ENCODE results near the gene MKNK1. TPM values are rescaled to one million over a fixed set of nuclear protein-coding genes. Genes with fewer than 3 reads are reported as not detected.

MKNK1 gene
- polyA plus RNA-seq, 2 donors: 19.4 to 29.9 TPM

DNA sequence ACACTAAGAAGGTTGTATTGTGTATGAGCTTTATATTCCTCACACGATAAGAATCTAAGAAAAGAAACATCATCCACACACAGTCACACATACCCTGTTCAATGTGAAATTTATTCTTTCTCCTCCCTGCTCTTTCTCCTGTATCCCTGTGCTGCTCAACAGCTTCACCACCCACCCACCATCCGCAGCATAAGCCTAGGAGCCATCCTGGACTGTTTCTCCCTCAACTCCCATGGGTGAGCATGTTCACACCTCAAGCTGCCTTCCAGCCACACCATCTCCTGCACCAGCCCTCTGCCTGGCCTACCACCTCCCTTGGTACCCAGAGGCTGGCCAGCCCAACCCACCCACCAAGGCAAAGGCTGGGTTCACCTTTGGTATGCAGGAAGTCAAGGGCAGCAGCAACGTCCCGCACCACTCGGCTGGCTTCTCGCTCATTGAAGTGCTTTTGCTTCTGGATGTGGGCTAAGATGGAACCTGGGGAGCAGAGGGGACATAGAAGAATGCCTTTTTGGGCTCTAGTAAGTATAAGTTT, 32.3 kb downstream of the MKNK1 start:
- WGBS, 2 donors: 95 to 96% methylated on average over 6 of the region's 6 CpGs
- H3K4me3 ChIP-seq (ENCODE audit: low read depth in 1 of 2, low read length in 2 of 2): no peak overlapping the region
- peaks cover 0 to 23% of the 10 kb centered on the region in 2 donors for H3K36me3 ChIP-seq (ENCODE audit: control insufficient read depth in 2 of 2, insufficient read depth in 2 of 2, low read length in 1 of 2)
- no peaks in the 10 kb centered on the region for H3K9me3 ChIP-seq (ENCODE audit: control insufficient read depth in 2 of 2, insufficient read depth in 1 of 2, low read depth in 1 of 2, low read length in 1 of 2)
- H3K27ac ChIP-seq (ENCODE audit: low read depth in 2 of 2, low read length in 1 of 2): no peak overlapping the region
- no peaks in the 10 kb centered on the region for H3K4me1 ChIP-seq (ENCODE audit: control insufficient read depth in 2 of 2, insufficient read depth in 2 of 2, low read length in 1 of 2)
- H3K27me3 ChIP-seq (ENCODE audit: control insufficient read depth in 1 of 2, insufficient read depth in 2 of 2, low read length in 2 of 2): no peaks in the 10 kb centered on the region

DNA sequence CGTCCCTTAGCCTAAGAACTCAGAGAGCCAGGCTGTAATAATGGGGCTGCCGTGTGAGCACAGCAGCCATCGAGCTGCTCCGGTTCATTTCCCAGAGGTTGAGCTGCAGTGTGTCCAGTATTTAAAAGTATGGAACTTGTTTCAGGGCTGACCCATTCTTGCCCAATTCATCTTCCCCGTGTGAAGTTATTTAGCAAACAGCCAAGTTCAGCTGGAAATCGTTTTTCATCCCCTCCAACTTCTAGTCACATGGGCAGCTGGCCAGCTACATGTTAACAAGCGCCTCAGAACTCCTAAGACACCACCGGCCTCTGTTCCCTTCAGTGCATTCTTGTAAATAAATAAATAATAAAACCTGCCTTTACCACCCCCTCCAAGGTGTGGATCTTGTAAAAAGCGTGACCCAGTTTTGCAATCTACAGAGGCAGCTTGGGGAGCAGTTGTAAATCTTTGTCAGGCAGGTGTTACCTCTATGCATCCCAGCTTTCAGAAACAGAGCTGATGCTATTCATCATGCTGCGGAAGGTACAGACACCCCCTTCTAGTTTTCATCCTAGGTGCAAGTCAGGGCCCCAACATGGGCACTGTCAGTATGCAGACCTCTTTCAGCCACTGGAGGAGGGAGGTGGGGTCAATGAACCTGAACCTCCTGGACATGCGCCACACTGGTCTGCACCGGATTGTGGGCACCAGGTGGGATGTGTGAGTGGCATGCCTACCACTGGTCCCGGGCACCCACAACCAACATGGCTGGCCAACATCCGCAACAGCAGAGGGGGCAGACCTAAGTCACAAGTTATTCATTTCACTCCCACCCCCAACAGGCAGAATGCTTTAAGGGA, 34.0 kb downstream of the MKNK1 start:
- no peaks in the 10 kb centered on the region for H3K9me3 ChIP-seq (ENCODE audit: control insufficient read depth in 2 of 2, insufficient read depth in 1 of 2, low read depth in 1 of 2, low read length in 1 of 2)
- H3K36me3 ChIP-seq (ENCODE audit: control insufficient read depth in 2 of 2, insufficient read depth in 2 of 2, low read length in 1 of 2): peaks cover 0 to 18% of the 10 kb centered on the region in 2 donors

DNA sequence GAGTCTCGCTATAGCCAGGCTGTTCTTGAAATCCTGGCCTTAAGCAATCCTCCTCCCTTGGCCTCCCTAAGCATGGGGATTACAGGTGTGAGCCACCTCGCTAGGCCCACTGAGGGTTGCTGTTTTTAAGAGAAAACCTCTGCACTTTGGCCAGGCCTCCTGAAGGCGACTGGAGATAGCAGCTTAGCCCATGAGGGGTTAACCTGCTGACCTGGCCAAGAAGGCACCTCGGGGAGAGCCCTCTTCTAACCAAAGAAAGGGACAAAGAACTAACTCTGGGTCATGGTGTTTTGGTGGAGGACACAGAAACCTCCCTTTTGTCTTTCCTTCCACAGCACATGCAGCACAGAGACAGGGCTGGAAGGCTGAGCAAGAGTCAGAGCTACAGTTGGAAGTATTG, 35.0 kb downstream of the MKNK1 start:
- Histone ChIP-seq H3K27me3 (ENCODE audit: control insufficient read depth in 1 of 2, insufficient read depth in 2 of 2, low read length in 2 of 2) (no peaks in the 10 kb centered on the region), H3K4me1 (ENCODE audit: control insufficient read depth in 2 of 2, insufficient read depth in 2 of 2, low read length in 1 of 2) (no peaks in the 10 kb centered on the region), H3K36me3 (ENCODE audit: control insufficient read depth in 2 of 2, insufficient read depth in 2 of 2, low read length in 1 of 2) (peaks cover 0 to 20% of the 10 kb centered on the region in 2 donors), H3K4me3 (ENCODE audit: low read depth in 1 of 2, low read length in 2 of 2) (no peak overlapping the region), H3K9me3 (ENCODE audit: control insufficient read depth in 2 of 2, insufficient read depth in 1 of 2, low read depth in 1 of 2, low read length in 1 of 2) (no peaks in the 10 kb centered on the region), H3K27ac (ENCODE audit: low read depth in 2 of 2, low read length in 1 of 2) (no peak overlapping the region)
- 81 to 84% methylated on average over 4 of the region's 4 CpGs for WGBS, 2 donors

More for the DNA sequence above, 34.0 kb downstream of the MKNK1 start:
- H3K4me3 ChIP-seq (ENCODE audit: low read depth in 1 of 2, low read length in 2 of 2): no peak overlapping the region
- no peaks in the 10 kb centered on the region for H3K27me3 ChIP-seq (ENCODE audit: control insufficient read depth in 1 of 2, insufficient read depth in 2 of 2, low read length in 2 of 2)
- peak overlapping the region in 1 of 2 donors; percentile 27 for H3K27ac ChIP-seq (ENCODE audit: low read depth in 2 of 2, low read length in 1 of 2)
- H3K4me1 ChIP-seq (ENCODE audit: control insufficient read depth in 2 of 2, insufficient read depth in 2 of 2, low read length in 1 of 2): no peaks in the 10 kb centered on the region
- 70 to 71% methylated on average over 14 of the region's 14 CpGs for WGBS, 2 donors

DNA sequence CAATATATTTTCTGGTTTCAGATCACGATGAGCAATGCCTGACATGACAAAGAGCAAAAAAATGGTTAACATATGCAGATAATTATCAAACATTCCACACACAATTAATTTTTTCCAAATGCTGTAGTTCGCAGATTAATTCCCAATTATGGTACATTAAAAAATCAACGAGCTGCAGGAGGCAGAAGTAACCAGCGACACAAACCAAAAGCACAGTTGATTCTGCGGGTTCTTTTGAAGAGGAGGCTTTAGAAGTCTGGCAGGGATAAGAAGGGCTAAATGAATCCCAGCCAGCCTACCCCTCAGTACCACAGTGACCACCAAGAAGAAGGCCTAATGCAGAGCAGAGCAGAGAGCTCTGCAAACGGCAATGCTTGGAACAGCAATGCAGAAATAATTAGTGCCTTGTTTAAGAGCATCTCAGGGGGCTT, 35.6 kb downstream of the MKNK1 start:
- H3K36me3 ChIP-seq (ENCODE audit: control insufficient read depth in 2 of 2, insufficient read depth in 2 of 2, low read length in 1 of 2): peaks cover 0 to 20% of the 10 kb centered on the region in 2 donors
- no peak overlapping the region for H3K4me3 ChIP-seq (ENCODE audit: low read depth in 1 of 2, low read length in 2 of 2)
- no peaks in the 10 kb centered on the region for H3K27me3 ChIP-seq (ENCODE audit: control insufficient read depth in 1 of 2, insufficient read depth in 2 of 2, low read length in 2 of 2)
- 86 to 89% methylated on average over 6 of the region's 6 CpGs for WGBS, 2 donors
- H3K9me3 ChIP-seq (ENCODE audit: control insufficient read depth in 2 of 2, insufficient read depth in 1 of 2, low read depth in 1 of 2, low read length in 1 of 2): no peaks in the 10 kb centered on the region
- no peak overlapping the region for H3K27ac ChIP-seq (ENCODE audit: low read depth in 2 of 2, low read length in 1 of 2)
- no peaks in the 10 kb centered on the region for H3K4me1 ChIP-seq (ENCODE audit: control insufficient read depth in 2 of 2, insufficient read depth in 2 of 2, low read length in 1 of 2)

DNA sequence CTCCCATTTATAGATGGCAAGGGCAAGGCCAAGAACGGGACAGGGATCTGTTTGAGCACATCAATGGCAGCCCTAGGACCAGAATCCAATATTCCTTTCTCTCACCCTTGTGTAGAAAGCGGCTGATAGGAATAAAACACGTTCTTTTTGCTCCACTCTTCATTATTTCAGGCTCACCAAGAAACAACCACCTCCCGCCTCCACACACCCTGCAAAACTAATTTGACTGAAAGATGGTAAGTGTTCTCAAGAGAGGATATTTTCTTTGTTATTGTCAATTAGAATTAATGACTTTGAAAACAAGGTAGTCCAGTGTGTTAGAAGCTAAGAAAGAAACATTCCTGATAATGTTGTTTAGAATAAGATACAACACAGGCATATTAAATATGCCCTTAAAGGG, 40.7 kb downstream of the MKNK1 start:
- Histone ChIP-seq H3K4me3 (ENCODE audit: low read depth in 1 of 2, low read length in 2 of 2) (no peak overlapping the region), H3K4me1 (ENCODE audit: control insufficient read depth in 2 of 2, insufficient read depth in 2 of 2, low read length in 1 of 2) (no peaks in the 10 kb centered on the region), H3K27ac (ENCODE audit: low read depth in 2 of 2, low read length in 1 of 2) (no peak overlapping the region), H3K27me3 (ENCODE audit: control insufficient read depth in 1 of 2, insufficient read depth in 2 of 2, low read length in 2 of 2) (no peaks in the 10 kb centered on the region), H3K36me3 (ENCODE audit: control insufficient read depth in 2 of 2, insufficient read depth in 2 of 2, low read length in 1 of 2) (peaks cover 8 to 48% of the 10 kb centered on the region in 2 donors), H3K9me3 (ENCODE audit: control insufficient read depth in 2 of 2, insufficient read depth in 1 of 2, low read depth in 1 of 2, low read length in 1 of 2) (no peaks in the 10 kb centered on the region)
- WGBS, 2 donors: 79 to 88% methylated on average over 4 of the region's 4 CpGs

DNA sequence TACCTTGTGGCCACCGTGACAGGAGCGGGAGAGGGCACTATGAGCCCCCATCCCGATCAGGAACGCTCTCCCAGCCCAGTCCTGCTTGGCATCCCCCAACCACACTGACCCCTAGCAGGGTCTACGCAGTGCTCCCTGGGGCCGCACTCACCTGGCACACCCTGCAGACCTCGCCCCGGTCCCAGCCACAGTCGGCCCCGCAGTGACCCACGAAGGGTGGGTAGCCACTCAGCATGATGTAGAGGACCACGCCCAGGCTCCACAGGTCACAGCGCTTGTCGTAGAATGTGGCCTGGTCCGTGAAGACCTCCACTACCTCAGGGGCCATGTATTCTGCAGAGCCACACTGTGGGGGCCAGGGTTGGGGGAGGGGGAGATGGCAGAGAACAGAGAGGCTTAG, 41.6 kb downstream of the MKNK1 start:
- Histone ChIP-seq H3K36me3 (ENCODE audit: control insufficient read depth in 2 of 2, insufficient read depth in 2 of 2, low read length in 1 of 2) (peaks cover 10 to 54% of the 10 kb centered on the region in 2 donors), H3K27me3 (ENCODE audit: control insufficient read depth in 1 of 2, insufficient read depth in 2 of 2, low read length in 2 of 2) (no peaks in the 10 kb centered on the region), H3K27ac (ENCODE audit: low read depth in 2 of 2, low read length in 1 of 2) (no peak overlapping the region), H3K4me3 (ENCODE audit: low read depth in 1 of 2, low read length in 2 of 2) (no peak overlapping the region), H3K9me3 (ENCODE audit: control insufficient read depth in 2 of 2, insufficient read depth in 1 of 2, low read depth in 1 of 2, low read length in 1 of 2) (no peaks in the 10 kb centered on the region), H3K4me1 (ENCODE audit: control insufficient read depth in 2 of 2, insufficient read depth in 2 of 2, low read length in 1 of 2) (no peaks in the 10 kb centered on the region)
- 94 to 96% methylated on average over 15 of the region's 15 CpGs for WGBS, 2 donors

DNA sequence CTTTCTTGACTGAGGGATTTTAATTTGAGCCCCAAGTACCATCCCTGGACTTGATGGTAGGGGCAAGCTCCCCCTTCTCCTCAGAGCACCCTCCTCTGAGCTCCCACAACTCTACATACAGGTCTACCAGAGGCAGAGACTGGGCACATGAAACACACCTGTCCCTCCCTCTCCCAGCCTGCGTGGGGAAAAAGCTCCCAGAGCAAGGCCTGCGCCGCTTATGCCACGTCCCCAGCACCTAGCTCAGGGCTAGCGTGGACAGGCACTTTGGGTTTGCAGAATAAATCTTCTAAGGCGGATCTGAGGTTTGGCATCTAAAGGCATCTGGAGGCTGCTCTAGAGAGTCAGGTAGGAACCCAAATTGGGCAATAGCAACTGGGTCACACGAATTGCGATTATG, 45.1 kb downstream of the MKNK1 start:
- H3K4me3 ChIP-seq (ENCODE audit: low read depth in 1 of 2, low read length in 2 of 2): no peak overlapping the region
- no peaks in the 10 kb centered on the region for H3K4me1 ChIP-seq (ENCODE audit: control insufficient read depth in 2 of 2, insufficient read depth in 2 of 2, low read length in 1 of 2)
- no peak overlapping the region for H3K27ac ChIP-seq (ENCODE audit: low read depth in 2 of 2, low read length in 1 of 2)
- H3K36me3 ChIP-seq (ENCODE audit: control insufficient read depth in 2 of 2, insufficient read depth in 2 of 2, low read length in 1 of 2): peaks cover 10 to 42% of the 10 kb centered on the region in 2 donors
- 91 to 92% methylated on average over 8 of the region's 8 CpGs for whole genome bisulfite sequencing, 2 donors
- no peaks in the 10 kb centered on the region for H3K9me3 ChIP-seq (ENCODE audit: control insufficient read depth in 2 of 2, insufficient read depth in 1 of 2, low read depth in 1 of 2, low read length in 1 of 2)
- no peaks in the 10 kb centered on the region for H3K27me3 ChIP-seq (ENCODE audit: control insufficient read depth in 1 of 2, insufficient read depth in 2 of 2, low read length in 2 of 2)

DNA sequence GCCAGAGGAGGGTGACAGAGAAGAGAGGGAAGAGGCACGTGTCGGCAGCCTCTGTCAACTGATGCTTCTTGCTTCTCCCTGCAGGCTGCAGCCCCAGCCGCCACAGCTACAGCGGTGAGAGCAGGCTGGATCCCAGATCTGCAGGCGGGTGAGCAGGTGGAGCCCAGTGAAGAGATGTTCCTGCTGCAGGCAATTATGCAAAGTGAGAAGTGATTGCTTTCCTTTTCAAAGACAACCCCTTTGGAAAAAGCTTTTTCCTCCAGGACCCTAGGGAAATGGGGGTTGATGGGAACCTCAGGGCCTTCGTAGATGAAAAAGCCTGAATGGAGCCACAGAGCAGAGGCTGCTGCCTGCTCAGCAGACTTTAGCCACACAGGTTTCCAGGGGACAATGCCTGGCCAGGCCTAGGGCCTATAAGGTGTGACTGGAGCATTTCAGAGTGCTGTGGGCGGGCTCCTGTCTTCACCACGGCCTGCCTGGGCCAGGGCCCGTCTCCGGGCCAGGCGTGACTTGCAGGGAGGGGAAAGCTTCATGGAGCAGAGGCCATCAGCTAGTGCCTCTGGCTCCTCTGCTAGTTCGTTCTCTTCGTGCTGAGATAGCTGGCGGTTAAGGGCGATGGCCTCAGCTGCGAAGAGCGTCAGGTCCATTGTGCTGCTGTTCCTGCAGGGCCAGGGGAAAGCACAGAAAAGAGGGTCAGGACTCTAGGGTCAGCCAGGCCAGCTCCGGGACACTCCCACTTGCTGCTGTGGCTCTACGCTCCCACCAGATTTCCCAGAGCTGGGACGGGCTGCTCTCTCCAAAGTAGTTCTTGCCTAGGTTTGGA, 45.7 kb downstream of the MKNK1 start:
- Histone ChIP-seq H3K4me3 (ENCODE audit: low read depth in 1 of 2, low read length in 2 of 2) (no peak overlapping the region), H3K27ac (ENCODE audit: low read depth in 2 of 2, low read length in 1 of 2) (no peak overlapping the region), H3K36me3 (ENCODE audit: control insufficient read depth in 2 of 2, insufficient read depth in 2 of 2, low read length in 1 of 2) (peaks cover 10 to 42% of the 10 kb centered on the region in 2 donors), H3K9me3 (ENCODE audit: control insufficient read depth in 2 of 2, insufficient read depth in 1 of 2, low read depth in 1 of 2, low read length in 1 of 2) (no peaks in the 10 kb centered on the region), H3K27me3 (ENCODE audit: control insufficient read depth in 1 of 2, insufficient read depth in 2 of 2, low read length in 2 of 2) (no peaks in the 10 kb centered on the region), H3K4me1 (ENCODE audit: control insufficient read depth in 2 of 2, insufficient read depth in 2 of 2, low read length in 1 of 2) (no peaks in the 10 kb centered on the region)
- 78 to 80% methylated on average over 20 of the region's 20 CpGs for WGBS, 2 donors

DNA sequence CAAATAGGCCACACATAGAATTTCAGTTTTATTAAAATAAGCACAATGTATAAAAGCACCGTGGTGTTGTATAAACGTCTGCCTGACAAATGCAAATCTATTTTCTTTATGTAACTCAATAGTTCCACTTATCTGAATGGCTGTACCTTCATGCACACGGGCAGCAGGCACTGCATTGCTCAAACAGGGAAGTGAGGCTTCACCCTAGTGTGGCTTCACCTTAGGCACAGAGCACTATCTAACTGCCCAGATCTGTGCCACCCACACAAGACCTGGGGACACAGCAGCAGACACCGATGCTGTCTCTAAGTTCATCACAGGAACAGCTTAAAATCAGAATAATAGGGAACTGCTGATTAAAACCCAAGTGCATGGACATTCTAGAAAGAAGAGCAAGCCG, 46.7 kb downstream of the MKNK1 start:
- 61 to 67% methylated on average over 5 of the region's 5 CpGs for WGBS, 2 donors
- H3K27me3 ChIP-seq (ENCODE audit: control insufficient read depth in 1 of 2, insufficient read depth in 2 of 2, low read length in 2 of 2): no peaks in the 10 kb centered on the region
- H3K27ac ChIP-seq (ENCODE audit: low read depth in 2 of 2, low read length in 1 of 2): no peak overlapping the region
- no peaks in the 10 kb centered on the region for H3K4me1 ChIP-seq (ENCODE audit: control insufficient read depth in 2 of 2, insufficient read depth in 2 of 2, low read length in 1 of 2)
- peaks cover 6 to 37% of the 10 kb centered on the region in 2 donors for H3K36me3 ChIP-seq (ENCODE audit: control insufficient read depth in 2 of 2, insufficient read depth in 2 of 2, low read length in 1 of 2)
- H3K9me3 ChIP-seq (ENCODE audit: control insufficient read depth in 2 of 2, insufficient read depth in 1 of 2, low read depth in 1 of 2, low read length in 1 of 2): no peaks in the 10 kb centered on the region
- no peak overlapping the region for H3K4me3 ChIP-seq (ENCODE audit: low read depth in 1 of 2, low read length in 2 of 2)

Measured in esophagus (tissue), 2 donors.